Germinal center (tissue), 1 donor: Measurements from ENCODE around the gene SRSF12.

Experiments
- DNase-seq: peaks from one replicate; pipeline ENCODE4 v3.0.0; 2012; ENCODE audit warnings: mixed read lengths, low spot score

The SRSF12 gene

DNA sequence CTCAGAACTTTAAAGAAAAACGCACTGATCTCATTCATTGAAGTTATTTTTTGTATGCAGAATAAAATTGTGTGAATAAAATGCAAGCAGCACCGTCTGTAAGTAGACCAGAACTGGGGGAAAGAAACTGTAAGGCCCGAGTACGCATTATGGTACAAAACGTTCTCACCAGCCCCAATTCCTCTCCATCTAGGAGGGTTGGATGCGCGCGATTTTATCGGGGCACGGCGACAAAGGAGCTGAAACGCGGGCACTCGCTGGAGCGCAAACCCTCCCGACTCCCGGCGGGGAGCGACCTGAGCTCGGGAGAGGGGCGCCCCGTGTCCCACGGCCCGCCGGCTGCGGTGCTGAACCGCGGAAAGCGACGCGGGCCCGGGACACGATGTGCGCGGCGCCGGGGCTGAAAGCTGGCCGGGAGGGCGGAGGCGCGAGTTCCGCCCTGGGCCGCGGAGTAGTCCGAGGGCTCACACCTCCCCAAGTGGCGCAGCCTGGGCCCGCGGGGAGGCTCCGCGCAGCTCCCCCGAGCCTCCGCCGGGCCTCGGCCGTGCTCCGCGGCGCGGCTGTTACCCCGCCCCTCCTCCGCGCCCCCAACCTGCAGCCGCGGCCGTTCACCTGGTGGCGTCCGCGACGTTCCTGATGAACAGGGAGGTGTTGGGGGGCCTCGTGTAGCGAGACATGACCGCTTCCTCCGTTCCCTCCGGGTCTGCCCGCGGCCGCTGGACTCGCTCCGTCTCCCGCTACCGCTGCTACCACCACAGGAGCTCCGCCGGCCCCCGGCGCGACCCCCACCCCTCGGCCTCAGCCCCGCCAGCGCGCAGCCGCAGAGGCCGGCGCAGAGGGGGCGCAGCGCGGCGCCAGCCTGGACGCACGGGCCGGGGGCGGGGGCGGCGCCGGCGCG lies at the start of gene SRSF12:
Gene SRSF12 (minus strand): TSS at position 861 of the 898 bp plus-strand sequence. CDS start 184 bp downstream, at position 677.
- peak; percentile 85 for DNase-seq

DNA sequence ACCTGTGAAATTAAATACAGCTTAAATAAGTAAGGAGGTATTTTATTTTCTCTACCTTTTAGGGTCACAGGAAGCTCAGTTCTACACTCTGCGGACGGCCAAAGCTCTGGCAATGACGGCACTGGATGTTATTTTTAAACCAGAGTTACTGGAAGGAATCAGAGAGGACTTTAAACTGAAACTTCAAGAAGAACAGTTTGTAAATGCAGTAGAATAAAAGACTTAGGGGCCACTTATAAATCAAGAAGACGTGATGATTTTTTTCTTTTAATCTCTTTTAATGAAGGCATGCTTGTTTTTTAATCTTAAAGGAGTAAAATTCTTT lies 44.1 kb upstream of the SRSF12 start:
- no peak for DNase-seq

DNA sequence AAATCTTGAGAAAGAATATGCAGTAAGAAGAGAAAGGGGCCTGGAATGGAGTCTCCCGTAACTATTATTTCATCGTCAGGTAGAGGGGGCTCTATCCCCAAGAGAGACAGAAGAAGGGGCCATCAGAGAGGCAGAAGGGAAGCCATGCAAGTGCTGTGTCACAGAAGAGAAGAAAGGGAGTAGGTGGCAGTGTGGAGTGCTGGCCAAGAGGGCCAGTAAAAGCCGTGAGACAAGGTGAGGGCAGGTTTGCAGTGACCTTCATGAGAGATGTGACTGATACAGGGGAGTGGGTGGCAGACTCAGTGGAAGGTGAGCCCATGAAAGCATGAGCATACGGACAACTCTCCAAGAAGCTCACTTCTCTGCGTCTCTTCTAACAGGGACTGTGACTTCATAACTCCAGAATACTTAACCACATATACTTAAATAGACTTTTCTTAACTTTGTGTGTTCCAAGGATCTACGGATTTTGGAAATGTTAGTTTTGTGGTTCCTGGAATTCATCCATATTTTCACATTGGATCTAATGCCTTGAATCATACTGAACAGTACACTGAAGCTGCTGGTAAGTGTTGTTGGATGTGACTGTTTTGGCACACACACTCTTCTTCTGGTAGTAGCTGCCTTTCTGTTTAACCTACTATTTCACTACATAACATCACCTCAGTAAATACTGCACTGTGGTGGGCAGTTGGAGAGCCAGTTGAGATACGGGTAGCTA lies 43.6 kb upstream of the SRSF12 start:
- DNase-seq: no peak

DNA sequence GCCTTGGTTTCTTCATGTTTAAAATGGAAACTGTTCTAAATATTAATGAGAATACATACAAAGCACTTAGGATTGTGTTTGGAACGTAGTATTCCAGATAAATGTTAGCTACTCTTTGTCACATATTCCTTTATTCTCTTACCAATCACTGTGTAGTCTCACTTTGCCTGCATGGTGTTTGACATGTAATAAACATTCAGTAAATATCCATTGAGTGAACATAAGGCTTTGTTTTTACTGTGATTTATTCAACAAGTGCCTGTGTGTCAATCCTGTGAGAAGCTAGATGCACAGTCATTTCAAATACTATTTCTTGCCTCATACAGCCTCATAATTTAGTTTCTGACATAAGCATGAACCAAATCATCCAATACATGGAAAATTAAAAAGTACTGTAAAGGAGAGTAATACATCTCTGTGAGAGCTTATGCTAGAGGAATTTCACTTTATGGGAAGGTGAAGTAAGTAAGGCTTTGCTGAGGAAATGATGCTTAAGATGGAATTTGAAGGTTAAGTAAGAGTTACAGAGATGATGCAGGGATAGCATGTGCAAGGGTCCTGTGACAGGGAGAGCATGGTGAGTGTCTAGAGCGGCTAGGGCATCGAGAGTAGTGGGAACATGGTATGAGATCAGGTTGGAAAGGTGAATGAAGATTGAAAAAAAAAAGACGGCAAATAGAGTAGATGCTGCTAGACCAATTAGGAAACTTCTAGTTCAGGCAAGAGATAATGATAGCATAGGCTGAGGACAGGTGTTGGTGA lies 42.6 kb upstream of the SRSF12 start:
- DNase-seq: no peak

DNA sequence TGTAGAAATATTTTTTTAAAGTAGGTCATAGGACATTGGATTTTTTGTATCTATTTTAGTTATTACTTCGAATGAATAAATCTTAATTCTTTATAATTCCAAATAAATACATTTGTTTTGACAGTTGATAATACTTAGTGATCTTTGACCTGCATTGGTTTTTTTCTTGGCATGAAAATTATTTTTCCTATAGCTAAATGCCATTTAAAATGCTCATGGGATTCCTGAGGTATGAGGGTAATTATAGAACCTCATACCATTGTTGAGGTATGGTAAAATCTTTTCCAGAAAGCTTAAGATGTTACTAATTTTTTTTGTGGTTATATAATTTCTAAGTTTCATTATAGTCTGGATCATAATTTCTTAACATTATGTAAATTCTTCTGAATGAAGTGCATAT lies 36.3 kb upstream of the SRSF12 start:
- no peak for DNase-seq

DNA sequence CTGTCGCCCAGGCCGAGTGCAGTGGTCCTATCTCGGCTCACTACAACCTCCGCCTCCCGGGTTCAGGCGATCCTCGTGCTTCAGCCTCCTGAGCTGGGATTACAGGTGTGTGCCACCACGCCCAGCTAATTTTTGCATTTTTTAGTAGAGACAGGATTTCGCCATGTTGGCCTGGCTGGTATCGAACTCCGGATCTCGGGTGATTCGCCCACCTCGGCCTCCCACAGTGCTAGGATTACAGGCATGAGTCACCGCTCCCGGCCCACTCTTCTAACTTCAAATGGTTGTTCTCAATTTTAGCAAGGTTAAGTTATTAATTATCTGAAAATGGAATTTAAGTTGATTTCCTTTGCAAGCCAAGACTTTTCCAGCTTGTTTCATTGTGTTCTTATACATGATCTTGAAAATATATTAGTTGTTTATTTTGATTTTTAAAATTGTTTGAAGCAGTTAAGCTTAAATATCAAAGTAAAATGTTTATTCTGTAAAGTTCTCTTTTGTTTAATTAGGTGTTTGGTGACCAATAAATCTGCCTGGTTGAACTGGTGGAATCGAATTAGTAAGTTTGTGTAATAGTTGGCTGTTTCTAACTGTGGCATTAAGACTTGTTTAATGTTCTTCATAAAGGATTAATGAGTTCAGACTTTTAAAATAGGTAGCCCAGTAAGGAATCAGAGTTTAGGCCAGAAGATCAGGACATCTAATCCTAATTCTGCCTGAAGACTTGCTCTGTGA lies 30.3 kb upstream of the SRSF12 start:
- no peak for DNase-seq

DNA sequence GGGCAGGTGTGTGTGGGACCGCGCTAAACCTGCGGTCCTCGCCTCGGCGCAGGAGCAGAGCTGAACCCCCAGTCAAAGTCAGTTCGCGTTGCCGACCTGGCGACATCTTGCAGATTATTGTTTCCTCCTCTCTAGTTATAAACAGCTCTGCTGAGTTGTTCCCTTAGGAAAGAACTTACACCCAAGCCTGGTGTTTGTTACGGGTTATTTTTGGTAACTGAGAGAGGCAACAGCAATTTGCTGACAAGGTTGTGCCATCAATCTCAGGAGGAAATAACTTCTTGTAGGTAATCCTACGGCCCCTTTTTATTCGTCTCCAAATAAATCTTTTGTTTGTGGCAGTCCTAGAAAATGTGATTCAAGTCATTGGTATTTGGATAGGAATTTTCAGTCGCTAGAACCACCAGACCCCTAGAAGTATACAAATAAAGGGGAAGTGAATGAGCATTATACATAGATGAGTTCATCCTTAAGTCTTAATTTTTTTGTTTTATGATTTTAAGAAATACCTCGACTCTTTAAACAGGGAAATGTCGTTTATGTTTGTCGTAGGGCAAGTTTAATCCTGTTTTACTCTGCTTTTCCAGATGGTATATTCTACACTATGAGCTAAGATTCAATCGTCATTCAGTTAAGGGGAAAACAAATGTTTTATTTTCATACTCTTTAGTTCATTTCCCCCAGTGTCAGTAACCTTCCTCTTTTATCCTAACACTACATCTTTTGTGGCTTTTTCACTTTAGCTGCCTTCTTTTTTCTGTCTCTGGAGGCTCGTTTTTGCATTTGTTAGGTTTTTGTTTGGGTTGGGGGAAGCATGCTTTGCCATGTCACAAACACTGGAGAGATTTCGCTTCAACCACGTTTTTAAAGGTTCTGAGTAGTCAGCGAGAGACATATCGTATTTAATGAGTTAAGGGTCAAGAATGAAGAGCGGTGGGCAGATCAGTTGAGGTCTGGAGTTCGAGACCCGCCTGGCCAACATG lies 29.1 kb upstream of the SRSF12 start:
- DNase-seq: peak; percentile 51

DNA sequence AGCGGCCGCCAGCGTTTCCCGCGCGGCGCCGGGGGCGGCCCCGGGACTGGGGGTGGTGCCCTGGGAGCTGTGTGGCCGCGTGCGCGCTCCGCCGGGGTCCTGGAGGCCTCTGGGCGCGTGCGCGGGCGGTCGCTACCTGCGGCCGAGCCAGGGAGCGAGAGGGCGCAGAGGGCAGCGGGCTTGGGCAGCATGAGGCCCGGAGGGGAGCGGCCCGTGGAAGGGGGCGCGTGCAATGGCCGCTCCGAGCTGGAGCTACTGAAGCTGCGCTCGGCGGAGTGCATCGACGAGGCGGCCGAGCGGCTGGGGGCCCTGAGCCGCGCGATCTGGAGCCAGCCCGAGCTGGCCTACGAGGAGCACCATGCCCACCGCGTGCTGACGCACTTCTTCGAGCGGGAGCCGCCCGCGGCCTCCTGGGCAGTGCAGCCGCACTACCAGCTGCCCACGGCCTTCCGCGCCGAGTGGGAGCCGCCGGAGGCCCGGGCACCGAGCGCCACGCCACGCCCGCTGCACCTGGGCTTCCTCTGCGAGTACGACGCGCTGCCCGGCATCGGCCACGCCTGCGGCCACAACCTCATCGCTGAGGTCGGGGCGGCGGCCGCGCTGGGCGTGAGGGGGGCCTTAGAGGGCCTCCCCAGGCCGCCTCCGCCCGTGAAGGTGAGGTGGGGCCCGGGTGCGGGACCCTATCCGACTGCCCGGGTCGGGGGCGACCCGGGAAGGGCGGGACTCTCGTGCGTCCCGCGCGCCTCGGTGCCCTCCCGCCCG lies 28.3 kb upstream of the SRSF12 start, which contains the start of gene PM20D2:
Gene PM20D2 (plus strand): TSS at position 100 of the 762 bp plus-strand sequence. CDS start 90 bp downstream, at position 190.
- peak; percentile 87 for DNase-seq

DNA sequence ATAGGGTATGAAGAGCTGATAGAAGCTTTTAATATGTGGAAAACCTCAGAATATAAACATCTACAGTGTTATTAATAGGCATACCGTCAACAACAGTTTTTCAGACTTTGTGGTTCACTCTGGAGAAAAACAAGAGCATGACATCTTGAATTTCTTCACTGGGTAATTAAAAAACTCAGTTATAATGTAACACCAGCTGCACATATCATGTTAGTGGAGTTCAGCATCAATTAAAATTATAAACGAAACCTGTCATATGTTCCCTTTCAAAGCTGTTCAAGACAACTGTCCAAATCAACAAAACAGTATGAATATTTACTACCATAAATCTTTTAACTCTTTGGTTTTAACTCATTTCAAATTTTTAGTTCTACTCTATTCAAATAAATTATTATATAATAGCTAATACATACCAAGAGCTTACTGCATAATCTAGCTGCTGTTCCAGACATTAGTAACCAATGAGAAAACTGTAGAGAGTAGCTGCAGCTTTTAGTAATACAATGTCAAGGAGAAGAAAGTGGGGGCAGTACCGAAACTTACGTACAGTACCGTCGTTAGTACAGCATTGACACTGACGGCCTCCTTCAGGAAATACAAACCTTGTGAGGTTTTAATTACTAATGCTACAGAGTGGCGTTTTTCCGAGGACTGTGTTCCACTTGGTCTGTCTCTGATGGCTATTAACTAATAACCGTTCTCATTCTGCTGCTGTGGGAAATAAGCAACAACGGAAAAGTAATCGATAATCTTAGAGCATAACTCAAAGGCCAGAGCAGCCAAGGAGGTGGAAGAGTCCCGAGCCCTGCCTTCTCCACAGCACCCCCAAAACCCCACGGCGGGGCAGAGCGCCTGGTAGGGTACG lies 27.5 kb upstream of the SRSF12 start:
- DNase-seq: peak; percentile 63

DNA sequence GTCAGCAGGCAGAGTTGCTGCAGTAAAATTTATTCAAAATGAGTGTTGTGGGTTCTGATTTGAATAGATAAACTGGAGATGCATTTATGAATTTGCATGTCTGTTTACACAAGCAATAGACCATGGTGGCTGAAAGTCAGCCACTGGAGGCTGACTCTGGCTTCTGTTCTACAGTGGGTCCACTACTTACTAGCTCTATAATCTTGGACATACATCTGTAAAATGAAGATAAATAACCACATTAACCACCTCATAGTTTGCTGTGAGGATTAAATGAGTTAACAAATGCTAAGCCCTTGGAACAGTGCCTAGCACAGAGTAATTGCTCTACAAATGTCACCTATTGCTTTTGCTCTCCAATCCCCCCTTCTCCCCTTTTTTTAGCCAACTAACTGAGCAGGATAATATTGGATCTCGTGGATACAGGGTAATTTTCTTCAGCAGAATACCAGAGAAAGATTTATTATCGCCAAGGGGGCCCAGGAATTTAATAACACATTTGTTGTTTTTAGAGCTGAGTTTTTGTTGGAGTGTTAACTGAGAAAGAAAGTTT lies 26.6 kb upstream of the SRSF12 start:
- peak; percentile 51 for DNase-seq

DNA sequence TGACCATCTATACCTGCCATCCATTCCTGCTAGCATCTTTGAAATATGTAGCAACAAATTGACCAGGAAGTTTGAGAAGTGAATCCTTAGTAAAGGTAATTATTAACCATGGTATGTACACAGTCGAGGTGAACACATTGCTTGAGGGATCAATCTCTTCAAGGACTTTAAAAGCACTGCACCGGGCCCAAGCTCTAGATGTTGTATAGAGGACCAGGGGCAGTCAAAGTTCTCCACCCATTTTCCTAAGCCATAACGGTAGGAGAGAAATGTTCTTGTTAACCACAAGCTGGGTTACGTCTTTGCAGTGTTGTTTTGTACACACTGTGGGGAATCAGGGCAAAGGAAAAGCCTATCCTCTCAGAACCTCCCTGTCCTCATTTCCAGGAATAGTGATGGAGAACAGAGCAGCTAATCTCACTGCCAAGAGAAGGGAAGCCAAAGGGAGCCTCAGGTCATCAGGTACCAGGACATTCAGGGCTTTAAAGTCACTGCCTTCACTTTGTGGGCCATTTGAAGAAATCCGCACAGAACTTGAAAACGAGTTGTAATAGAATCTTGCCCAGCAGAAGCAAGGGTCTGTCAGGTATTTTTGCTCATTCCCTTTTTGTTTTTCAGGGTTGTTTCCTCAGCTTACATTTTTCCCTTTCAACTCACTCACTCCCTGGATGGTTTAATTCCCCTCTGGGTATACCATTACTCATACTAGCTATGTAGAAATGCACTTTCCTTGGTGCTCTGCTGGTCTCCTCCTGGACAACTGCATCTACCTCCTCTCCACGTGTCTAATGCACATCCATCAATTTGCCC lies 22.7 kb upstream of the SRSF12 start:
- DNase-seq: no peak

DNA sequence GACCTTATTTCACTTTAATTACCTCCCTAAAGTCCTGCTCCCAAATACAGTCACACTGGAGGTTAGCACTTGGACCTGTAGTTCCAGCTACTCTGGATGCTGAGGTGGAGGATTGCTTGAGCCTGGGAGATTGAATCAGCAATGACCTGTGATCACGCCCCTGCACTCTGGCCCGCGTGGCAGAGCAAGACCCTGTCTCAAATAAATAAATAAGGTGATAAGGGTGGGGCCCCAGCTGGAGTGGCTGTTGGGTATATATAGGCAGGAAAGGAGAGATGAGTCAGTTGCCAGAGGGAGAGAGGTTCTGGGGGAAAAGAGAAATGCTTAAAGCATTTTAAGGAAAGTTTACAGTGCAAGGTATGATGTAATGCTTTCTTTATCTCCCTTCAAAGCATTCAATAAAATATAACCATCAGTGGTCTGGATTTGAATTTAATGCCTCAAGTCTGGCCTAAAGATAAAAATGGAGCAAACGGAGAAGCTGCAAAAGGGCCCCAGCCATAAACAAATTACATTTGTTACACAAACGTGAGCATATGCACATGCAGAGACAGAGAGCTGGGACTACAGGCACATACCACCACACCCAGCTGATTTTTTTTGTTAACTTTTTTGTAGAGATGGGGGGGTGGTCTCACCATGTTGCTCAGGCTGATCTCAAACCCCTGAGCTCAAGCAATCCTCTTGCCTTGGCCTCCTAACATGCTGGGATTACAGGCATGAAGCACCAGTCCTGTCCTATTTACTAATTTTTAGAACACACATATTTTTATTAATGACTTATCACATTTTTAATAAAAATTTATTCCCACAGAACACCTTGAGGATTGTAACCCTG lies 21.9 kb upstream of the SRSF12 start:
- DNase-seq: no peak

DNA sequence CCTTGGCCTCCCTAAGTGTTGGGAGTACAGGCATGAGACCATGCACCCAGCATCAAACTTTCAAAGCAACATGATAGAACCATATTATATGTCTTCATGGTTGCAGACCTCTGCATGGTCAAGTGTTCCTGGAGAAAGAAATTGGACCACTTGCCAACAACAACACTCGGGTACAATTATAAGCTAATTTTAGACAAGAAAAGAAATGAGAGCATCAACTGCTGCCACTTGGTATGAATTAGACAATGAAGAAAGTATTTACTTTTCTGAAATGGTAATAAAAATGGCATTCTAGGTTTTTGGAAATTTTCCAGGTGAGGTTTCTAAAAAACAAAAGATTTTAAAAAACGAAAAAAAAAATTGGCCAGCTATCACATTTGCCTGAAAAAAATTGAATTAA lies 20.3 kb upstream of the SRSF12 start:
- DNase-seq: no peak

DNA sequence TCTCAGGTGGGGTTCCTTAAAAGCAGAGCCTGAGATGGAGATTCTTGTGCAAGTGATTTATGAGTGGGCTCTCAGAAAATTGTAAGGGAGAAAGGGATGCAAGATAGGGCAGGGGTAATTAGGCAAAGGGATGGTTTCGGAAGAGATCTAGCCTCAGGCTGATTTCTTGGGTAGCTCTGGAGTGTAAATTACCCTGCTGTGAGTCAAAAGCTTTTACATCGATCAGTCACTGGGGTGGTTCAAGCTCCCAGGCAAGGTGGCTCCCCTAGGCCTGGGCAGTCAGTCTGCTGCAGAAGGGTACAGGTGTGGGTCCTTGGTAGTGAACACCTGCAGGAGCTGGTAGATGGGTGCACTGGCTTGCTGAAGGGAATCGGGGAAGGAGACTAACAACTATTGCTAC lies 16.9 kb upstream of the SRSF12 start:
- no peak for DNase-seq

DNA sequence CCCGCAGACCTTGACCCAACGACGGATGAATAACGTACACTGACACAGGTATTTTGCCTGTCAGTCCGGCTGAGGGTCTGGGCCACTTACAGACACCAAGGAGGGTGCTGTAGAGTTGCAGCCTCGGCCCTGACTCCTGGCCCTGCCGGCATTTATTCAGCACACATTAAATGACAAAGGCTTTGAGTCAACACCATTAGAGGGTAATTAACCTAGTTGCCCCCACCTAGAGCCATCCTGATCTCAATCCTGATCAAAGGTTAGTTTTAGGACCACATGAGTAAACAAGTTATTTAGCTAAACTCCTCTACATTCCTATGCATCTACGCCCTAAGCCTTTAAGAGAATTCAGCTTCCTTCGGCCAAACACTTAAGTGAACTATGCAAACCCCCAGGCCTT lies 16.1 kb upstream of the SRSF12 start:
- DNase-seq: no peak

DNA sequence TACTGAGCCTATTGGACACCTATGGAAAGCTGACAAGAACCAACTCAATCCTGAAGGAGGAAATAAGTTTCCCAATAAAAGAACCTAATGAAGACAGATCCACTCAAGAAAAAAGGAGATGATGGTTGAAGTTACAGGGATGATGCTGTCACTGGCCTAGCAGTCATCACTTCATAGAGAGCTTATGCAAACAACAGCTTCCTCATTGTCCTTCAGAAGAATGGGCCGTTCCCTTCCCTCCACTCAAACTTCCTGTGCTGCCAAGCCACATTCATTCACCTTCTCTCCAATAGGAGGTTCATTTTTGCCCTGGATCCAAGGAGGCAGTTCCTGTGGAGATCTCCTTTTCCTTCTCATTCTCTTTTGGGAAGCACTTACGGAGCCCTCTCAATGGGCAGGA lies 14.2 kb upstream of the SRSF12 start:
- no peak for DNase-seq

DNA sequence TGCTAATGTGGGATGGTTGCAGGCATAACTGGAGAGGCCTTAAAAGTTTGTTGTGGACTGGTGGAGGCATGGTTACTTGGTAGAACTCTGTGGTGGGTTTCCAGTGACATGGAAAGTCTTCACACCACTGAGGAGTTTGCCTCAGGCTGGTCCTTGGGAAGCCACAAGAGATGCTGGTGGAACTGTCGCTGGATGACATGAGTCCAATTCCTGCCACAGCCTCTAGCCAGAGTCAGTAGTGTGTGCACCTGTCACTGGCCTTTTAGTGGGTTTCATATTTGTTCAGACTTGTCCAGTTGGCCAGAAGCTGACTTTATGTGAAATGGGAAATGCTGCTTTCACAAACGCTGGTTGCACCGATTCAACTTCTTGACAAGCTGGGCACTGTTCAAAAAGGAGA lies 13.7 kb upstream of the SRSF12 start:
- DNase-seq: no peak
